WTC11 (cell line): ENCODE data around the gene KLK1. TPM values are rescaled to one million over a fixed set of nuclear protein-coding genes. Genes with fewer than 3 reads are reported as not detected.
A peak's percentile ranks its signal among the peaks of the same experiment; 100 is the strongest.

Experiments
- ATAC-seq: fragments of 200-7000 bp; cut with Tn5 transposase; 2 replicates; pipeline ENCODE4 v1.10.0; 2021; ENCODE audit warnings: mild to moderate bottlenecking, moderate library complexity
- CTCF ChIA-PET: fragments of 300-600 bp; sonication (Branson Sonifier 250); formaldehyde crosslinking; loops from one replicate; lab custom pipeline; 2021; ENCODE audit warnings: antibody characterized with exemption; lab: Charles Lee
- POLR2A ChIA-PET: fragments of 350-600 bp; sonication (Branson Sonifier 250); formaldehyde crosslinking; loops from one replicate; lab custom pipeline; 2021; ENCODE audit warnings: antibody characterized with exemption; lab: Charles Lee
- DNase-seq: peaks from one replicate; pipeline ENCODE4 v3.0.0; 2021; ENCODE audit warnings: low spot score
- H3K27ac Mint-ChIP-seq: 2 replicates; pipeline ENCODE4 v1.8.0; 2021; ENCODE audit warnings: mixed read lengths
- H3K27me3 Mint-ChIP-seq: 2 replicates; pipeline ENCODE4 v1.8.0; 2021; ENCODE audit warnings: low read depth, mild to moderate bottlenecking, moderate library complexity, mixed read lengths
- H3K36me3 Mint-ChIP-seq: 2 replicates; pipeline ENCODE4 v1.8.0; 2021; ENCODE audit warnings: mixed read lengths
- H3K4me1 Mint-ChIP-seq: 2 replicates; pipeline ENCODE4 v1.8.0; 2022; ENCODE audit warnings: mixed read lengths
- H3K4me3 Mint-ChIP-seq: 2 replicates; pipeline ENCODE4 v1.8.0; 2021; ENCODE audit warnings: mild to moderate bottlenecking, moderate library complexity, mixed read lengths
- H3K9me3 Mint-ChIP-seq: 2 replicates; pipeline ENCODE4 v1.8.0; 2021; ENCODE audit warnings: mixed read lengths
- AR ChIP-seq: fragments of 250-450 bp; sonication (Bioruptor Pico); IDR thresholded peaks from 2 replicates; pipeline ENCODE4 v1.9.0; 2021; ENCODE audit warnings: mild to moderate bottlenecking
- ATF6 ChIP-seq: sonication (generic); formaldehyde crosslinking; IDR thresholded peaks from 2 replicates; pipeline ENCODE4 v1.8.1; 2023; ENCODE audit warnings: mild to moderate bottlenecking, missing genetic modification reagents
- CREM ChIP-seq: sonication (generic); formaldehyde crosslinking; IDR thresholded peaks from 2 replicates; pipeline ENCODE4 v1.8.1; 2022; ENCODE audit warnings: mild to moderate bottlenecking, missing genetic modification reagents, moderate library complexity
- ELF4 ChIP-seq: sonication (generic); formaldehyde crosslinking; IDR thresholded peaks from 2 replicates; pipeline ENCODE4 v1.8.1; 2022; ENCODE audit warnings: low read depth, mild to moderate bottlenecking, moderate library complexity, missing genetic modification reagents
- EMX1 ChIP-seq: fragments of 250-450 bp; sonication (Bioruptor Pico); IDR thresholded peaks from 2 replicates; pipeline ENCODE4 v1.8.0; 2021; ENCODE audit warnings: mild to moderate bottlenecking
- GABPB1 ChIP-seq: sonication (generic); formaldehyde crosslinking; IDR thresholded peaks from 2 replicates; pipeline ENCODE4 v1.8.1; 2023; ENCODE audit warnings: mild to moderate bottlenecking, missing genetic modification reagents
- KAT7 ChIP-seq: sonication (generic); formaldehyde crosslinking; IDR thresholded peaks from 2 replicates; pipeline ENCODE4 v1.8.1; 2023; ENCODE audit warnings: missing genetic modification reagents, mild to moderate bottlenecking, borderline replicate concordance
- NFATC4 ChIP-seq: fragments of 250-450 bp; sonication (Bioruptor Pico); IDR thresholded peaks from 2 replicates; pipeline ENCODE4 v1.9.0; 2021; ENCODE audit warnings: mild to moderate bottlenecking
- NFYB ChIP-seq: sonication (generic); formaldehyde crosslinking; conservative IDR thresholded peaks from 2 replicates; pipeline ENCODE4 v1.8.0; 2022; ENCODE audit warnings: low read depth, missing genetic modification reagents
- NR2C2 ChIP-seq: sonication (generic); formaldehyde crosslinking; IDR thresholded peaks from 2 replicates; pipeline ENCODE4 v1.8.0; 2022; ENCODE audit warnings: mild to moderate bottlenecking, missing genetic modification reagents
- PRRX2 ChIP-seq: fragments of 250-450 bp; sonication (Bioruptor Pico); IDR thresholded peaks from 2 replicates; pipeline ENCODE4 v1.8.0; 2021; ENCODE audit warnings: mild to moderate bottlenecking
- SMAD3 ChIP-seq: sonication (generic); formaldehyde crosslinking; IDR thresholded peaks from 2 replicates; pipeline ENCODE4 v1.8.0; 2022; ENCODE audit warnings: missing genetic modification reagents, mild to moderate bottlenecking, borderline replicate concordance
- SMAD4 ChIP-seq: sonication (generic); formaldehyde crosslinking; IDR thresholded peaks from 2 replicates; pipeline ENCODE4 v1.8.0; 2022; ENCODE audit warnings: mild to moderate bottlenecking, missing genetic modification reagents
- TCF7 ChIP-seq: sonication (generic); formaldehyde crosslinking; IDR thresholded peaks from 2 replicates; pipeline ENCODE4 v1.8.0; 2022; ENCODE audit warnings: mild to moderate bottlenecking, low read depth, missing genetic modification reagents, moderate library complexity
- ZNF138 ChIP-seq: sonication (generic); formaldehyde crosslinking; conservative IDR thresholded peaks from 2 replicates; pipeline ENCODE4 v1.8.1; 2022; ENCODE audit warnings: mild to moderate bottlenecking, moderate library complexity, missing genetic modification reagents
- ZNF671 ChIP-seq: fragments of 250-450 bp; sonication (Bioruptor Pico); IDR thresholded peaks from 2 replicates; pipeline ENCODE4 v1.8.0; 2021; ENCODE audit warnings: mild to moderate bottlenecking
- total RNA-seq: library from RNA; stranded (reverse); gene quantifications from 3 replicates; pipeline ENCODE4 v1.2.3, GENCODE V29; 2021
- TF ChIP-seq, protein P1 (sequence below): sonication (generic); formaldehyde crosslinking; IDR thresholded peaks from 2 replicates; pipeline ENCODE4 v1.8.1; 2022; ENCODE audit warnings: low read depth, mild to moderate bottlenecking, moderate library complexity, missing genetic modification reagents, borderline replicate concordance
- TF ChIP-seq, protein P2 (sequence below): fragments of 250-450 bp; sonication (Bioruptor Pico); IDR thresholded peaks from 2 replicates; pipeline ENCODE4 v1.8.0; 2021; ENCODE audit warnings: mild to moderate bottlenecking
- TF ChIP-seq, protein P3 (sequence below): sonication (generic); formaldehyde crosslinking; IDR thresholded peaks from 2 replicates; pipeline ENCODE4 v1.8.0; 2023; ENCODE audit warnings: missing genetic modification reagents
- TF ChIP-seq, protein P4 (sequence below): sonication (generic); formaldehyde crosslinking; IDR thresholded peaks from 2 replicates; pipeline ENCODE4 v1.8.1; 2022; ENCODE audit warnings: mild to moderate bottlenecking, missing genetic modification reagents, moderate library complexity, borderline replicate concordance
- TF ChIP-seq, protein P5 (sequence below): sonication (generic); formaldehyde crosslinking; IDR thresholded peaks from 2 replicates; pipeline ENCODE4 v1.8.0; 2022; ENCODE audit warnings: mild to moderate bottlenecking, missing genetic modification reagents
- TF ChIP-seq, protein P6 (sequence below): fragments of 250-450 bp; sonication (Bioruptor Pico); IDR thresholded peaks from 2 replicates; pipeline ENCODE4 v2.1.2; 2022; ENCODE audit warnings: mild to moderate bottlenecking, moderate library complexity

The KLK1 gene
- total RNA-seq, 1 experiment from 2014 or later = 3.9 TPM

DNA sequence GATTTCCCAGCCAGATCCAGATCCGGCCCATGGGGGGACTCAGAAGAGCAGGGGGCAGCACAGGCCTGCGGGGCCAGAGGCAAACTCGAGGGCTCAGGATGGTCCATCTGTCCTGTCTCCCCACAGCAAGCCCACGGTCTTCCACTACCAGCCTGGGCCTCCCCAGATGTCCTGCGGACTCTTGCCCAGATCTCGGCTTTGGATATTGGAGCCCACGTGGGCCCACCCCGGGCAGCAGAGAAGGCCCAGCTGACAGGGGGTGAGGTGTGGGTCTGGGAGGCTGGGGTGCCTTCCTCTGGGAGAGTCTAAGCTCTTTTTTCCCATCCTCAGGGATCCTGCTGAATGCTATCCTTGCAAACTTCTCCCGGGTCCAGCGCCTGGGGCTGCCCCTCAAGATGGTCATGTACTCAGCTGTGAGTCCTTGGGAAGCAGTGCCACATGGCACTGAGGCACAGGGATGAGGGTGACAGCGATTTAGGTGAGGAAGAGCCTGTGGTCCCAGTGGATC, 30.0 kb downstream of the KLK1 start (continued):
- TF ChIP-seq EMX1 (CRISPR knock-in tag) = 0 out of 2 replicates have a peak, but pooled peaks have one; percentile 65
- TF ChIP-seq, protein P1, sequence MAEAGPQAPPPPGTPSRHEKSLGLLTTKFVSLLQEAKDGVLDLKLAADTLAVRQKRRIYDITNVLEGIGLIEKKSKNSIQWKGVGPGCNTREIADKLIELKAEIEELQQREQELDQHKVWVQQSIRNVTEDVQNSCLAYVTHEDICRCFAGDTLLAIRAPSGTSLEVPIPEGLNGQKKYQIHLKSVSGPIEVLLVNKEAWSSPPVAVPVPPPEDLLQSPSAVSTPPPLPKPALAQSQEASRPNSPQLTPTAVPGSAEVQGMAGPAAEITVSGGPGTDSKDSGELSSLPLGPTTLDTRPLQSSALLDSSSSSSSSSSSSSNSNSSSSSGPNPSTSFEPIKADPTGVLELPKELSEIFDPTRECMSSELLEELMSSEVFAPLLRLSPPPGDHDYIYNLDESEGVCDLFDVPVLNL (CRISPR knock-in tag) = no peak

GRCh38 chr19:50792272-50793250, 31.0 kb downstream of the KLK1 start:
- Mint-ChIP-seq H3K4me3 (no peak overlapping the region), H3K9me3 (no peaks in the 10 kb centered on the region), H3K4me1 (peaks cover 12% of the 10 kb centered on the region), H3K27ac (no peak overlapping the region), H3K36me3 (peaks cover 7% of the 10 kb centered on the region), H3K27me3 (peaks cover 28% of the 10 kb centered on the region)
- ATAC-seq (no peak), DNase-seq (no peak)
- POLR2A ChIA-PET = interaction anchor here (0.8 to 1.6 kb wide), 3 partner anchors 12 to 75 kb away, joined by 3 read pairs; no protein-coding TSS in a partner anchor
- CTCF ChIA-PET = interaction anchor here (0.7 to 5.1 kb wide), 12 partner anchors 11 to 304 kb away, joined by 3 to 38 read pairs (median 4); no protein-coding TSS in a partner anchor
- no peak for TF ChIP-seq NFYB (CRISPR knock-in tag)
- TF ChIP-seq, protein P2, sequence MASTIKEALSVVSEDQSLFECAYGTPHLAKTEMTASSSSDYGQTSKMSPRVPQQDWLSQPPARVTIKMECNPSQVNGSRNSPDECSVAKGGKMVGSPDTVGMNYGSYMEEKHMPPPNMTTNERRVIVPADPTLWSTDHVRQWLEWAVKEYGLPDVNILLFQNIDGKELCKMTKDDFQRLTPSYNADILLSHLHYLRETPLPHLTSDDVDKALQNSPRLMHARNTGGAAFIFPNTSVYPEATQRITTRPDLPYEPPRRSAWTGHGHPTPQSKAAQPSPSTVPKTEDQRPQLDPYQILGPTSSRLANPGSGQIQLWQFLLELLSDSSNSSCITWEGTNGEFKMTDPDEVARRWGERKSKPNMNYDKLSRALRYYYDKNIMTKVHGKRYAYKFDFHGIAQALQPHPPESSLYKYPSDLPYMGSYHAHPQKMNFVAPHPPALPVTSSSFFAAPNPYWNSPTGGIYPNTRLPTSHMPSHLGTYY = peak; percentile 65; the same call in 1 of the 2 replicates
- no peak for TF ChIP-seq KAT7
- no peak for TF ChIP-seq ZNF138 (CRISPR knock-in tag)
- TF ChIP-seq TCF7 (CRISPR knock-in tag) = no peak
- 0 out of 2 replicates have a peak, but pooled peaks have one; percentile 66 for TF ChIP-seq PRRX2
- TF ChIP-seq, protein P3, sequence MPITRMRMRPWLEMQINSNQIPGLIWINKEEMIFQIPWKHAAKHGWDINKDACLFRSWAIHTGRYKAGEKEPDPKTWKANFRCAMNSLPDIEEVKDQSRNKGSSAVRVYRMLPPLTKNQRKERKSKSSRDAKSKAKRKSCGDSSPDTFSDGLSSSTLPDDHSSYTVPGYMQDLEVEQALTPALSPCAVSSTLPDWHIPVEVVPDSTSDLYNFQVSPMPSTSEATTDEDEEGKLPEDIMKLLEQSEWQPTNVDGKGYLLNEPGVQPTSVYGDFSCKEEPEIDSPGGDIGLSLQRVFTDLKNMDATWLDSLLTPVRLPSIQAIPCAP (CRISPR knock-in tag) = no peak
- TF ChIP-seq ATF6 (CRISPR knock-in tag) = no peak
- TF ChIP-seq, protein P4, sequence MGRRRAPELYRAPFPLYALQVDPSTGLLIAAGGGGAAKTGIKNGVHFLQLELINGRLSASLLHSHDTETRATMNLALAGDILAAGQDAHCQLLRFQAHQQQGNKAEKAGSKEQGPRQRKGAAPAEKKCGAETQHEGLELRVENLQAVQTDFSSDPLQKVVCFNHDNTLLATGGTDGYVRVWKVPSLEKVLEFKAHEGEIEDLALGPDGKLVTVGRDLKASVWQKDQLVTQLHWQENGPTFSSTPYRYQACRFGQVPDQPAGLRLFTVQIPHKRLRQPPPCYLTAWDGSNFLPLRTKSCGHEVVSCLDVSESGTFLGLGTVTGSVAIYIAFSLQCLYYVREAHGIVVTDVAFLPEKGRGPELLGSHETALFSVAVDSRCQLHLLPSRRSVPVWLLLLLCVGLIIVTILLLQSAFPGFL (CRISPR knock-in tag) = no peak
- peak; percentile 87 for TF ChIP-seq ZNF671 (CRISPR knock-in tag)
- TF ChIP-seq CREM (CRISPR knock-in tag) = no peak
- no peak for TF ChIP-seq SMAD3
- TF ChIP-seq, protein P5, sequence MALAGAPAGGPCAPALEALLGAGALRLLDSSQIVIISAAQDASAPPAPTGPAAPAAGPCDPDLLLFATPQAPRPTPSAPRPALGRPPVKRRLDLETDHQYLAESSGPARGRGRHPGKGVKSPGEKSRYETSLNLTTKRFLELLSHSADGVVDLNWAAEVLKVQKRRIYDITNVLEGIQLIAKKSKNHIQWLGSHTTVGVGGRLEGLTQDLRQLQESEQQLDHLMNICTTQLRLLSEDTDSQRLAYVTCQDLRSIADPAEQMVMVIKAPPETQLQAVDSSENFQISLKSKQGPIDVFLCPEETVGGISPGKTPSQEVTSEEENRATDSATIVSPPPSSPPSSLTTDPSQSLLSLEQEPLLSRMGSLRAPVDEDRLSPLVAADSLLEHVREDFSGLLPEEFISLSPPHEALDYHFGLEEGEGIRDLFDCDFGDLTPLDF = no peak
- TF ChIP-seq, protein P6, sequence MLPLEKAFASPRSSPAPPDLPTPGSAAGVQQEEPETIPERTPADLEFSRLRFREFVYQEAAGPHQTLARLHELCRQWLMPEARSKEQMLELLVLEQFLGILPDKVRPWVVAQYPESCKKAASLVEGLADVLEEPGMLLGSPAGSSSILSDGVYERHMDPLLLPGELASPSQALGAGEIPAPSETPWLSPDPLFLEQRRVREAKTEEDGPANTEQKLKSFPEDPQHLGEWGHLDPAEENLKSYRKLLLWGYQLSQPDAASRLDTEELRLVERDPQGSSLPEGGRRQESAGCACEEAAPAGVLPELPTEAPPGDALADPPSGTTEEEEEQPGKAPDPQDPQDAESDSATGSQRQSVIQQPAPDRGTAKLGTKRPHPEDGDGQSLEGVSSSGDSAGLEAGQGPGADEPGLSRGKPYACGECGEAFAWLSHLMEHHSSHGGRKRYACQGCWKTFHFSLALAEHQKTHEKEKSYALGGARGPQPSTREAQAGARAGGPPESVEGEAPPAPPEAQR (CRISPR knock-in tag) = no peak
- no peak for TF ChIP-seq GABPB1 (CRISPR knock-in tag)
- no peak for TF ChIP-seq ELF4
- TF ChIP-seq NR2C2 (CRISPR knock-in tag) = no peak
- peak; percentile 72; the same call in 1 of the 2 replicates for TF ChIP-seq NFATC4 (CRISPR knock-in tag)
- TF ChIP-seq AR (CRISPR knock-in tag) = 0 out of 2 replicates have a peak, but pooled peaks have one; percentile 60
- TF ChIP-seq SMAD4 (CRISPR knock-in tag) = no peak
